IMR-90 (cell line): Measurements from ENCODE around the gene MT1H. TPM values are rescaled to one million over a fixed set of nuclear protein-coding genes. Genes with fewer than 3 reads are reported as not detected.

Experiments used
- ATAC-seq: fragments of 200-7000 bp; cut with Tn5 transposase; 2 replicates; pipeline ENCODE4 v1.9.1; 2020; ENCODE audit warnings: low read depth, mild to moderate bottlenecking, moderate library complexity
- BruUV-seq: library from RNA; stranded (reverse); fragments of 400-500 nt; replicated peaks from 2 replicates; lab custom pipeline; 2021; lab: Mats Ljungman, UMichigan
- CTCF ChIA-PET: fragments of 300-600 bp; formaldehyde crosslinking; extraction: SDS; loops from one replicate; lab custom pipeline; 2021; ENCODE audit warnings: antibody characterized with exemption; lab: Yijun Ruan, JAX
- POLR2A ChIA-PET: fragments of 300-600 bp; sonication (Branson Sonifier 250); formaldehyde crosslinking; loops from one replicate; lab custom pipeline; 2022; ENCODE audit warnings: antibody characterized with exemption; ENCODE audit not compliant: unreplicated experiment; lab: Charles Lee
- DNase-seq: peaks from one replicate; pipeline ENCODE4 v3.0.0; 2013
- H2AFZ ChIP-seq: replicated peaks from 2 replicates; pipeline ENCODE3; 2013; ENCODE audit warnings: low read length, mild to moderate bottlenecking; ENCODE audit not compliant: poor library complexity
- H2AK5ac ChIP-seq: 2 replicates; pipeline ENCODE4 v1.6.1; 2013; ENCODE audit warnings: low read depth, low read length, inconsistent platforms
- H2AK9ac ChIP-seq: replicated peaks from 2 replicates; pipeline ENCODE3; 2013; ENCODE audit warnings: mild to moderate bottlenecking, low read depth, low read length, moderate library complexity; ENCODE audit not compliant: poor library complexity
- H2BK120ac ChIP-seq: 2 replicates; pipeline ENCODE4 v1.6.1; 2013; ENCODE audit warnings: low read depth, low read length, inconsistent platforms
- H2BK15ac ChIP-seq: 3 replicates; pipeline ENCODE4 v1.6.1; 2013; ENCODE audit warnings: low read depth, low read length, inconsistent platforms
- H2BK20ac ChIP-seq: 2 replicates; pipeline ENCODE4 v1.6.1; 2013; ENCODE audit warnings: low read depth, mild to moderate bottlenecking, inconsistent platforms, low read length, moderate library complexity
- H2BK5ac ChIP-seq: 2 replicates; pipeline ENCODE4 v1.6.1; 2013; ENCODE audit warnings: mild to moderate bottlenecking, low read depth, low read length, inconsistent platforms; ENCODE audit not compliant: poor library complexity, severe bottlenecking
- H3K14ac ChIP-seq: replicated peaks from 2 replicates; pipeline ENCODE4 v1.6.1; 2013; ENCODE audit warnings: low read depth, low read length, inconsistent platforms
- H3K18ac ChIP-seq: 2 replicates; pipeline ENCODE4 v1.6.1; 2013; ENCODE audit warnings: low read depth, low read length, control low read depth
- H3K23ac ChIP-seq: 2 replicates; pipeline ENCODE4 v1.6.1; 2013; ENCODE audit warnings: low read depth, low read length, inconsistent platforms
- H3K27ac ChIP-seq: 2 replicates; pipeline ENCODE4 v1.5.1; 2013; ENCODE audit warnings: mild to moderate bottlenecking, control low read depth, low read length; ENCODE audit not compliant: insufficient read depth
- H3K27me3 ChIP-seq: 2 replicates; pipeline ENCODE4 v1.6.1; 2013; ENCODE audit warnings: low read length; ENCODE audit not compliant: control insufficient read depth, insufficient read depth
- H3K36me3 ChIP-seq: 2 replicates; pipeline ENCODE4 v1.6.1; 2013; ENCODE audit warnings: low read length, mixed read lengths; ENCODE audit not compliant: control insufficient read depth, insufficient read depth
- H3K4ac ChIP-seq: 2 replicates; pipeline ENCODE4 v1.6.1; 2013; ENCODE audit warnings: low read depth, low read length, inconsistent platforms
- H3K4me1 ChIP-seq: 2 replicates; pipeline ENCODE4 v1.6.1; 2013; ENCODE audit warnings: low read length, mixed read lengths; ENCODE audit not compliant: control insufficient read depth, insufficient read depth
- H3K4me2 ChIP-seq: 2 replicates; pipeline ENCODE4 v1.6.1; 2013; ENCODE audit warnings: low read depth, mild to moderate bottlenecking, control low read depth, low read length, moderate library complexity
- H3K4me3 ChIP-seq: 2 replicates; pipeline ENCODE4 v1.5.1; 2013; ENCODE audit warnings: low read depth, mild to moderate bottlenecking, control low read depth, low read length, moderate library complexity; ENCODE audit not compliant: insufficient read depth
- H3K56ac ChIP-seq: 2 replicates; pipeline ENCODE4 v1.6.1; 2013; ENCODE audit warnings: low read length, inconsistent platforms; ENCODE audit not compliant: insufficient read depth; ENCODE audit errors: extremely low read depth
- H3K79me1 ChIP-seq, 2 experiments: 2 replicates each; pipeline ENCODE4 v1.6.1; 2013; ENCODE audit warnings: low read length in 2 of 2, inconsistent platforms in 1 of 2, low read depth in 1 of 2
- H3K9ac ChIP-seq: 2 replicates; pipeline ENCODE4 v1.6.1; 2013; ENCODE audit warnings: low read depth, low read length, control low read depth
- H3K9me1 ChIP-seq: 2 replicates; pipeline ENCODE4 v1.6.1; 2013; ENCODE audit warnings: low read length, inconsistent platforms; ENCODE audit not compliant: insufficient read depth
- H3K9me3 ChIP-seq: 2 replicates; pipeline ENCODE4 v1.6.1; 2013; ENCODE audit warnings: low read length; ENCODE audit not compliant: control insufficient read depth, insufficient read depth
- H4K20me1 ChIP-seq: 2 replicates; pipeline ENCODE4 v1.6.1; 2013; ENCODE audit warnings: low read length, inconsistent platforms; ENCODE audit not compliant: insufficient read depth
- H4K5ac ChIP-seq: 2 replicates; pipeline ENCODE4 v1.6.1; 2013; ENCODE audit warnings: mild to moderate bottlenecking, low read depth, low read length, control low read depth
- H4K8ac ChIP-seq, 2 experiments: 2 replicates each; pipeline ENCODE4 v1.6.1; 2013; ENCODE audit warnings: low read depth in 2 of 2, low read length in 2 of 2, control low read depth in 1 of 2, inconsistent platforms in 1 of 2
- H4K91ac ChIP-seq: 2 replicates; pipeline ENCODE4 v1.6.1; 2013; ENCODE audit warnings: low read depth, low read length, inconsistent platforms; ENCODE audit not compliant: insufficient read depth
- BHLHE40 ChIP-seq: fragments of 150-350 bp; IDR thresholded peaks from 2 replicates; pipeline ENCODE4 v1.6.1; 2016; ENCODE audit warnings: mild to moderate bottlenecking, low read depth, low read length
- CEBPB ChIP-seq: IDR thresholded peaks from 2 replicates; pipeline ENCODE4 v1.6.1; 2012; ENCODE audit warnings: low read depth, low read length, improper control_type of control experiment
- CTCF ChIP-seq: conservative IDR thresholded peaks from 2 replicates; pipeline ENCODE4 v1.5.1; 2012; ENCODE audit warnings: mild to moderate bottlenecking, low read depth, low read length, improper control_type of control experiment
- MAFK ChIP-seq: IDR thresholded peaks from 2 replicates; pipeline ENCODE4 v1.6.1; 2012; ENCODE audit warnings: low read depth, low read length, improper control_type of control experiment
- MXI1 ChIP-seq: IDR thresholded peaks from 2 replicates; pipeline ENCODE4 v1.6.1; 2012; ENCODE audit warnings: low read depth, mild to moderate bottlenecking, low read length, moderate library complexity, borderline replicate concordance
- NFE2L2 ChIP-seq: fragments of 150-350 bp; IDR thresholded peaks from 2 replicates; pipeline ENCODE4 v1.6.1; 2016; ENCODE audit warnings: low read depth, mild to moderate bottlenecking, low read length
- WGBS, 2 experiments: methylation state at CpG; one replicate each; pipeline versions ENCODE4 v1.1.5 to v1.1.7; 2013; ENCODE audit warnings: missing lambda C conversion rate in 2 of 2; ENCODE audit not compliant: insufficient read length in 1 of 2; ENCODE audit errors: extremely low coverage in 2 of 2; 5-methylcytosine and 5-hydroxymethylcytosine counted together
- dilution Hi-C: fragments of 300-500 bp; cut with HindIII; formaldehyde crosslinking; loops from one replicate; pipeline ENCODE4 v1.14.3; 2018; ENCODE audit warnings: low sequenced_read_pairs; ENCODE audit not compliant: unreplicated experiment
- in situ Hi-C: fragments of 300-500 bp; cut with MboI; formaldehyde crosslinking; loops from 3 replicates; pipeline ENCODE4 v1.14.3; 2019; ENCODE audit warnings: low sequenced_read_pairs, inconsistent platforms, mixed read lengths
- intact Hi-C: fragments of 100-400 bp; cut with micrococcal nuclease; formaldehyde crosslinking; loops from 2 replicates; pipeline ENCODE4 v1.10.0; 2022
- polyA plus RNA-seq, 3 experiments: library from polyadenylated mRNA; depleted of rRNA; stranded (reverse); fragments of >200 nt; gene quantifications; 2 replicates each; pipeline ENCODE4 v1.2.3, GENCODE V29; 2012; ENCODE audit warnings: low replicate concordance in 1 of 3
- total RNA-seq: library from RNA; depleted of rRNA; stranded (reverse); fragments of >200 nt; gene quantifications from 2 replicates; pipeline ENCODE4 v1.2.3, GENCODE V29; 2012

The MT1H gene
- total and polyA plus RNA-seq, 2 of the 4 experiments (the other 2 are of a cell fraction) = not detected

DNA sequence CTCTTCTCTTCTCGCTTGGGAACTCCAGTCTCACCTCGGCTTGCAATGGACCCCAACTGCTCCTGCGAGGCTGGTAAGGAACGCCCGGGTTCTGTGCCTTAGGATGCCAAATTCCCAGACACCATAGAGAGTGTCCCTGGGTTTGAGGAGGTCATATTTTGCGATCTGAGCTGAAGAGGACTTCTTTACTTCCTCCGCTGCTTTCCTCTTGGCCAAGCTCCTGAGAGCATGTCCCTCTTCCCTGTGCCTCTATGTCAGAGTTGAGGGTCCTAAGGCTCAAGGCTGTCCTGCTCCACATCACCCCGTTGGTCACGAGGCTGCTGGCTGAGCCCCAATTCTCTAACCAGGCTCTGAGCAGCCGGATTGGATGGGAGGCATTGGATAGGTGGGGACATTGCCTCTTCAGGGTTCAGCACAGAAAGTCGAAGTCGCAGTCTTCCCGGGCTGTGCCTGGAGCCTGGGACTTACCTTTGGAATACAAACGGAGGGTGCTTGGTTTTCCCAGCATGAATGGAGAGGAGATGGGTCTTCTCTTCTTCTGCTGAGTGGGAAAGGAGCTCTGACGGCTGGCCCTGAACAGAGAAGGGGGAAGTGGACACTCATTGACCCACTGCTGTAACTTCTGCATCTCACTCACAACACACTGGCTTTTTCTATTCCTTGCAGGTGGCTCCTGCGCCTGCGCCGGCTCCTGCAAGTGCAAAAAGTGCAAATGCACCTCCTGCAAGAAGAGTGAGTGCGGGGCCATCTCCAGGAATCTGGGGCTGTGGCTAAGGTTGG lies 416 bp downstream of the MT1H start:
- Histone ChIP-seq H2BK120ac (no peak overlapping the region), H3K27me3 (peaks cover 53% of the 10 kb centered on the region), H3K23ac (no peak overlapping the region), H4K8ac (no peak overlapping the region), H4K91ac (no peak overlapping the region), H2BK15ac (no peak overlapping the region), H2AFZ (no peak overlapping the region), H4K5ac (no peak overlapping the region), H4K20me1 (peaks cover 4% of the 10 kb centered on the region; the same call in 1 of the 2 replicates), H3K4ac (no peak overlapping the region), H3K4me1 (peaks cover 13% of the 10 kb centered on the region), H2BK5ac (no peak overlapping the region), H3K14ac (no peak overlapping the region), H3K9me3 (no peaks in the 10 kb centered on the region), H2BK20ac (no peak overlapping the region), H3K56ac (no peak overlapping the region), H2AK9ac (no peak overlapping the region), H3K36me3 (no peaks in the 10 kb centered on the region), H3K9ac (no peak overlapping the region), H3K4me2 (no peak overlapping the region), H3K79me1 (no peaks in the 10 kb centered on the region), H3K27ac (no peak overlapping the region), H2AK5ac (no peak overlapping the region), H3K9me1 (peaks cover 5% of the 10 kb centered on the region), H3K18ac (no peak overlapping the region), H3K4me3 (no peak overlapping the region)
- in situ Hi-C loops = no loop called here
- DNase-seq (no peak), ATAC-seq (no peak)
- no TSS peak for BruUV-seq
- dilution Hi-C loops = no loop called here
- ChIA-PET CTCF (no interaction called here), POLR2A (interaction anchor here (0.6 to 0.7 kb wide), 2 partner anchors 43 to 178 kb away, joined by 3 read pairs; no protein-coding TSS in a partner anchor)
- 30% methylated on average over 5 of the region's 19 CpGs; no CpG with 5 or more reads in 1 of the 2 experiments for WGBS, 2 experiments
- TF ChIP-seq CTCF (no peak), MXI1 (no peak), BHLHE40 (no peak), NFE2L2 (no peak), MAFK (no peak), CEBPB (no peak)
- intact Hi-C loops = no loop called here
